Measurements from ENCODE around the gene GALNT1. TPM values are rescaled to one million over a fixed set of nuclear protein-coding genes. Genes with fewer than 3 reads are reported as not detected.

The GALNT1 gene
- total RNA-seq, 1 donor from 2014 or later, result 77.4 TPM

GRCh38 chr18:35728676-35729075 is 147.1 kb downstream of the GALNT1 start:
- DNase-seq (ENCODE audit: low read depth) (no peak), FAIRE-seq (no peak)
- no peak for TF ChIP-seq CTCF (IDR thresholded peaks at IDR 0.05; ENCODE audit: insufficient read depth, low read length, severe bottlenecking)
- H3K4me3 ChIP-seq (ENCODE audit: low read depth, low read length), result no peak overlapping the region
- H3K36me3 ChIP-seq (ENCODE audit: control insufficient read depth, insufficient read depth, low read length), result no peaks in the 10 kb centered on the region
- no peaks in the 10 kb centered on the region for H3K27me3 ChIP-seq (ENCODE audit: control insufficient read depth, insufficient read depth, low read length)

GRCh38 chr18:35729991-35730668 is 148.6 kb downstream of the GALNT1 start:
- Histone ChIP-seq H3K4me3 (ENCODE audit: low read depth, low read length) (no peak overlapping the region), H3K27me3 (ENCODE audit: control insufficient read depth, insufficient read depth, low read length) (no peaks in the 10 kb centered on the region), H3K36me3 (ENCODE audit: control insufficient read depth, insufficient read depth, low read length) (no peaks in the 10 kb centered on the region)
- no peak for TF ChIP-seq CTCF (IDR thresholded peaks at IDR 0.05; ENCODE audit: insufficient read depth, low read length, severe bottlenecking)
- no peak for DNase-seq (ENCODE audit: low read depth)
- no peak for FAIRE-seq

- TF ChIP-seq CTCF (IDR thresholded peaks at IDR 0.05; ENCODE audit: insufficient read depth, low read length, severe bottlenecking), result no peak
- H3K36me3 ChIP-seq (ENCODE audit: control insufficient read depth, insufficient read depth, low read length), result no peaks in the 10 kb centered on the region
- FAIRE-seq, result no peak
- DNase-seq (ENCODE audit: low read depth), result no peak
- no peaks in the 10 kb centered on the region for H3K27me3 ChIP-seq (ENCODE audit: control insufficient read depth, insufficient read depth, low read length)
- H3K4me3 ChIP-seq (ENCODE audit: low read depth, low read length), result no peak overlapping the region
Measured at GRCh38 chr18:35730691-35731370, 149.3 kb downstream of the GALNT1 start.

- no peaks in the 10 kb centered on the region for H3K27me3 ChIP-seq (ENCODE audit: control insufficient read depth, insufficient read depth, low read length)
Measured at GRCh38 chr18:35731701-35732100, 150.2 kb downstream of the GALNT1 start.

GRCh38 chr18:35732162-35732561 is 150.6 kb downstream of the GALNT1 start:
- Histone ChIP-seq H3K4me3 (ENCODE audit: low read depth, low read length) (no peak overlapping the region), H3K36me3 (ENCODE audit: control insufficient read depth, insufficient read depth, low read length) (no peaks in the 10 kb centered on the region), H3K27me3 (ENCODE audit: control insufficient read depth, insufficient read depth, low read length) (no peaks in the 10 kb centered on the region)
- no peak for FAIRE-seq
- no peak for TF ChIP-seq CTCF (IDR thresholded peaks at IDR 0.05; ENCODE audit: insufficient read depth, low read length, severe bottlenecking)
- no peak for DNase-seq (ENCODE audit: low read depth)

More at GRCh38 chr18:35731701-35732100, 150.2 kb downstream of the GALNT1 start:
- TF ChIP-seq CTCF (IDR thresholded peaks at IDR 0.05; ENCODE audit: insufficient read depth, low read length, severe bottlenecking), result no peak
- Histone ChIP-seq H3K36me3 (ENCODE audit: control insufficient read depth, insufficient read depth, low read length) (no peaks in the 10 kb centered on the region), H3K4me3 (ENCODE audit: low read depth, low read length) (no peak overlapping the region)
- DNase-seq (ENCODE audit: low read depth) (no peak), FAIRE-seq (no peak)
